ENCODE results near the gene KHSRP.

The KHSRP gene

GRCh38 chr19:6424939-6425731, 524 bp upstream of the KHSRP start:
- H3K9ac ChIP-seq (ENCODE audit: low read length): no peak overlapping the region
- no peaks in the 10 kb centered on the region for H3K27me3 ChIP-seq (ENCODE audit: control insufficient read depth, insufficient read depth, low read length)
- peaks cover 5% of the 10 kb centered on the region for H3K36me3 ChIP-seq (ENCODE audit: control insufficient read depth, insufficient read depth, low read length)
- peaks cover 7% of the 10 kb centered on the region for H3K4me1 ChIP-seq (ENCODE audit: control insufficient read depth, insufficient read depth, low read length)
- H3K27ac ChIP-seq (ENCODE audit: low read depth, low read length): peak overlapping the region; percentile 79
- peak overlapping the region; percentile 19 for H3K4me3 ChIP-seq (ENCODE audit: low read length)

- H3K27ac ChIP-seq (ENCODE audit: low read depth, low read length): peak overlapping the region; percentile 41
- H3K4me1 ChIP-seq (ENCODE audit: control insufficient read depth, insufficient read depth, low read length): peaks cover 7% of the 10 kb centered on the region
- no peaks in the 10 kb centered on the region for H3K27me3 ChIP-seq (ENCODE audit: control insufficient read depth, insufficient read depth, low read length)
- peak overlapping the region; percentile 29 for H3K9ac ChIP-seq (ENCODE audit: low read length)
- H3K36me3 ChIP-seq (ENCODE audit: control insufficient read depth, insufficient read depth, low read length): peaks cover 5% of the 10 kb centered on the region
- peak overlapping the region; percentile 85 for H3K4me3 ChIP-seq (ENCODE audit: low read length)
Observed at GRCh38 chr19:6423499-6424194, 964 bp downstream of the KHSRP start.

GRCh38 chr19:6421075-6422014, 3.3 kb downstream of the KHSRP start:
- Histone ChIP-seq H3K9ac (ENCODE audit: low read length) (no peak overlapping the region), H3K27me3 (ENCODE audit: control insufficient read depth, insufficient read depth, low read length) (no peaks in the 10 kb centered on the region), H3K4me1 (ENCODE audit: control insufficient read depth, insufficient read depth, low read length) (peaks cover 7% of the 10 kb centered on the region), H3K27ac (ENCODE audit: low read depth, low read length) (no peak overlapping the region), H3K36me3 (ENCODE audit: control insufficient read depth, insufficient read depth, low read length) (peaks cover 24% of the 10 kb centered on the region), H3K4me3 (ENCODE audit: low read length) (no peak overlapping the region)

GRCh38 chr19:6418562-6418932, 6.1 kb downstream of the KHSRP start:
- no peak overlapping the region for H3K4me3 ChIP-seq (ENCODE audit: low read length)
- peaks cover 43% of the 10 kb centered on the region for H3K36me3 ChIP-seq (ENCODE audit: control insufficient read depth, insufficient read depth, low read length)
- H3K4me1 ChIP-seq (ENCODE audit: control insufficient read depth, insufficient read depth, low read length): peaks cover 5% of the 10 kb centered on the region
- no peak overlapping the region for H3K27ac ChIP-seq (ENCODE audit: low read depth, low read length)
- H3K9ac ChIP-seq (ENCODE audit: low read length): no peak overlapping the region
- no peaks in the 10 kb centered on the region for H3K27me3 ChIP-seq (ENCODE audit: control insufficient read depth, insufficient read depth, low read length)

GRCh38 chr19:6417713-6418561, 6.7 kb downstream of the KHSRP start:
- Histone ChIP-seq H3K4me3 (ENCODE audit: low read length) (no peak overlapping the region), H3K9ac (ENCODE audit: low read length) (no peak overlapping the region), H3K27ac (ENCODE audit: low read depth, low read length) (no peak overlapping the region), H3K4me1 (ENCODE audit: control insufficient read depth, insufficient read depth, low read length) (no peaks in the 10 kb centered on the region), H3K36me3 (ENCODE audit: control insufficient read depth, insufficient read depth, low read length) (peaks cover 43% of the 10 kb centered on the region), H3K27me3 (ENCODE audit: control insufficient read depth, insufficient read depth, low read length) (no peaks in the 10 kb centered on the region)

- Histone ChIP-seq H3K9ac (ENCODE audit: low read length) (no peak overlapping the region), H3K36me3 (ENCODE audit: control insufficient read depth, insufficient read depth, low read length) (peaks cover 42% of the 10 kb centered on the region), H3K4me3 (ENCODE audit: low read length) (no peak overlapping the region), H3K27ac (ENCODE audit: low read depth, low read length) (no peak overlapping the region), H3K4me1 (ENCODE audit: control insufficient read depth, insufficient read depth, low read length) (no peaks in the 10 kb centered on the region), H3K27me3 (ENCODE audit: control insufficient read depth, insufficient read depth, low read length) (no peaks in the 10 kb centered on the region)
Observed at GRCh38 chr19:6416658-6417405, 7.8 kb downstream of the KHSRP start.

GRCh38 chr19:6415591-6416190, 8.9 kb downstream of the KHSRP start:
- H3K4me1 ChIP-seq (ENCODE audit: control insufficient read depth, insufficient read depth, low read length): no peaks in the 10 kb centered on the region
- H3K27me3 ChIP-seq (ENCODE audit: control insufficient read depth, insufficient read depth, low read length): no peaks in the 10 kb centered on the region
- peaks cover 39% of the 10 kb centered on the region for H3K36me3 ChIP-seq (ENCODE audit: control insufficient read depth, insufficient read depth, low read length)
- H3K9ac ChIP-seq (ENCODE audit: low read length): no peak overlapping the region
- H3K27ac ChIP-seq (ENCODE audit: low read depth, low read length): no peak overlapping the region
- H3K4me3 ChIP-seq (ENCODE audit: low read length): no peak overlapping the region

- H3K4me3 ChIP-seq (ENCODE audit: low read length): no peak overlapping the region
- H3K36me3 ChIP-seq (ENCODE audit: control insufficient read depth, insufficient read depth, low read length): peaks cover 39% of the 10 kb centered on the region
- no peak overlapping the region for H3K27ac ChIP-seq (ENCODE audit: low read depth, low read length)
- no peaks in the 10 kb centered on the region for H3K4me1 ChIP-seq (ENCODE audit: control insufficient read depth, insufficient read depth, low read length)
- no peak overlapping the region for H3K9ac ChIP-seq (ENCODE audit: low read length)
- no peaks in the 10 kb centered on the region for H3K27me3 ChIP-seq (ENCODE audit: control insufficient read depth, insufficient read depth, low read length)
Observed at GRCh38 chr19:6414793-6415590, 9.6 kb downstream of the KHSRP start.

GRCh38 chr19:6413721-6414643, 10.6 kb downstream of the KHSRP start:
- Histone ChIP-seq H3K36me3 (ENCODE audit: control insufficient read depth, insufficient read depth, low read length) (peaks cover 39% of the 10 kb centered on the region), H3K4me1 (ENCODE audit: control insufficient read depth, insufficient read depth, low read length) (no peaks in the 10 kb centered on the region), H3K4me3 (ENCODE audit: low read length) (no peak overlapping the region), H3K27me3 (ENCODE audit: control insufficient read depth, insufficient read depth, low read length) (no peaks in the 10 kb centered on the region), H3K27ac (ENCODE audit: low read depth, low read length) (no peak overlapping the region), H3K9ac (ENCODE audit: low read length) (no peak overlapping the region)

GRCh38 chr19:6413291-6413690, 11.3 kb downstream of the KHSRP start:
- H3K4me1 ChIP-seq (ENCODE audit: control insufficient read depth, insufficient read depth, low read length): no peaks in the 10 kb centered on the region
- H3K36me3 ChIP-seq (ENCODE audit: control insufficient read depth, insufficient read depth, low read length): peaks cover 37% of the 10 kb centered on the region
- no peak overlapping the region for H3K9ac ChIP-seq (ENCODE audit: low read length)
- H3K4me3 ChIP-seq (ENCODE audit: low read length): no peak overlapping the region
- H3K27me3 ChIP-seq (ENCODE audit: control insufficient read depth, insufficient read depth, low read length): no peaks in the 10 kb centered on the region
- H3K27ac ChIP-seq (ENCODE audit: low read depth, low read length): no peak overlapping the region

Data from rectal smooth muscle tissue (tissue), 1 donor.